Measurements from ENCODE around the gene CEP128. TPM values are rescaled to one million over a fixed set of nuclear protein-coding genes. Genes with fewer than 3 reads are reported as not detected.

CEP128 gene
- polyA plus RNA-seq, 1 donor (not counting 4 experiments of a cell fraction or from before 2014, with no cell fraction given): 2.6 TPM

GRCh38 chr14:80560800-80561657 lies 380.5 kb downstream of the CEP128 start:
- dilution Hi-C loops (cut with MboI; ENCODE audit: extremely low pct_ligation_motif_present, low sequenced_read_pairs): no loop called here
- Histone ChIP-seq H3K36me3 (ENCODE audit: control insufficient read depth in 2 of 2, extremely low read depth in 1 of 2, insufficient read depth in 2 of 2, low read length in 2 of 2) (no peaks in the 10 kb centered on the region), H3K27me3 (ENCODE audit: control insufficient read depth, extremely low read depth, insufficient read depth, low read length) (no peaks in the 10 kb centered on the region), H4K20me1 (ENCODE audit: control insufficient read depth, extremely low read depth, insufficient read depth, low read length) (no peaks in the 10 kb centered on the region), H3K4me1 (ENCODE audit: control insufficient read depth, extremely low read depth, insufficient read depth, low read length) (no peaks in the 10 kb centered on the region), H3K27ac (ENCODE audit: control insufficient read depth, insufficient read depth, low read length) (no peak overlapping the region), H3K4me3 (ENCODE audit: control insufficient read depth in 2 of 3, extremely low read depth in 1 of 3, insufficient read depth in 2 of 3, low read depth in 1 of 3, low read length in 3 of 3) (no peak overlapping the region), H3K9ac (ENCODE audit: control insufficient read depth, extremely low read depth, insufficient read depth, low read length) (no peak overlapping the region), H3K9me3 (ENCODE audit: control insufficient read depth, low read depth, low read length) (no peaks in the 10 kb centered on the region), H3K9me1 (ENCODE audit: control insufficient read depth, extremely low read depth, insufficient read depth, low read length) (no peaks in the 10 kb centered on the region), H3K79me2 (ENCODE audit: control insufficient read depth, insufficient read depth, low read length) (no peaks in the 10 kb centered on the region), H3K4me2 (ENCODE audit: control insufficient read depth, extremely low read depth, insufficient read depth, low read depth, low read length) (no peak overlapping the region), H2AFZ (ENCODE audit: control insufficient read depth, low read length) (no peak overlapping the region)
- TF ChIP-seq EZH2 (IDR thresholded peaks at IDR 0.05; ENCODE audit: low read length) (no peak), CTCF (optimal IDR thresholded peaks at IDR 0.05 in 1 of 3, IDR thresholded peaks at IDR 0.05 in 1 of 3, conservative IDR thresholded peaks at IDR 0.05 in 1 of 3; ENCODE audit: extremely low read depth in 1 of 3, insufficient read depth in 2 of 3, low read length in 3 of 3) (no peak)
- DNase-seq (ENCODE audit: low read depth, low spot score) (no peak), FAIRE-seq (no peak)

DNA sequence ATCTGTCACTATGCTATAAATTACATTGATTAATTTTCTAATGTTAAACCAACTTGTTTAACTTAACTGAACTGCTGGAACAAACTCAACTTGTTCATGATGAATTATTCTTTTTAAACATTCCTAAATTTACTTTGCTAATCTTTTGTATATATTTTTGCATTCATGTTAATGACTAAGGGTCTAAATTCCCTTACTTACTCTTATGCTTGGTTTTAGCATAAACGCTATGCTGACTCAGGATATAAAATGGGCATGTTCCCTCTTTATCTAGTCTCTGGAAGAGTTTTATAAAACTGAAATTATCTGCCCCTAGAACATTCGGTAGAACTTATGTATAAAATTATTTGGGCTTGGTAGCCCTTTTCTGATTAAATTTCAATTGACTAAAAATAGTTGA lies 387.4 kb downstream of the CEP128 start:
- no peak overlapping the region for H3K4me3 ChIP-seq (ENCODE audit: control insufficient read depth in 2 of 3, extremely low read depth in 1 of 3, insufficient read depth in 2 of 3, low read depth in 1 of 3, low read length in 3 of 3)
- H3K79me2 ChIP-seq (ENCODE audit: control insufficient read depth, insufficient read depth, low read length): no peaks in the 10 kb centered on the region
- no peaks in the 10 kb centered on the region for H3K9me3 ChIP-seq (ENCODE audit: control insufficient read depth, low read depth, low read length)
- H3K9me1 ChIP-seq (ENCODE audit: control insufficient read depth, extremely low read depth, insufficient read depth, low read length): no peaks in the 10 kb centered on the region
- TF ChIP-seq CTCF (optimal IDR thresholded peaks at IDR 0.05 in 1 of 3, IDR thresholded peaks at IDR 0.05 in 1 of 3, conservative IDR thresholded peaks at IDR 0.05 in 1 of 3; ENCODE audit: extremely low read depth in 1 of 3, insufficient read depth in 2 of 3, low read length in 3 of 3): no peak
- no peak for TF ChIP-seq EZH2 (IDR thresholded peaks at IDR 0.05; ENCODE audit: low read length)
- no peaks in the 10 kb centered on the region for H3K27me3 ChIP-seq (ENCODE audit: control insufficient read depth, extremely low read depth, insufficient read depth, low read length)
- no peaks in the 10 kb centered on the region for H3K36me3 ChIP-seq (ENCODE audit: control insufficient read depth in 2 of 2, extremely low read depth in 1 of 2, insufficient read depth in 2 of 2, low read length in 2 of 2)
- H3K4me1 ChIP-seq (ENCODE audit: control insufficient read depth, extremely low read depth, insufficient read depth, low read length): peaks cover 5% of the 10 kb centered on the region
- H3K9ac ChIP-seq (ENCODE audit: control insufficient read depth, extremely low read depth, insufficient read depth, low read length): no peak overlapping the region
- FAIRE-seq (no peak), DNase-seq (ENCODE audit: low read depth, low spot score) (no peak)
- no peak overlapping the region for H3K27ac ChIP-seq (ENCODE audit: control insufficient read depth, insufficient read depth, low read length)
- dilution Hi-C loops (cut with MboI; ENCODE audit: extremely low pct_ligation_motif_present, low sequenced_read_pairs): no loop called here
- H3K4me2 ChIP-seq (ENCODE audit: control insufficient read depth, extremely low read depth, insufficient read depth, low read depth, low read length): no peak overlapping the region
- H4K20me1 ChIP-seq (ENCODE audit: control insufficient read depth, extremely low read depth, insufficient read depth, low read length): no peaks in the 10 kb centered on the region
- no peak overlapping the region for H2AFZ ChIP-seq (ENCODE audit: control insufficient read depth, low read length)
